NCI-H2171 (cell line): ENCODE results near the gene PDE7B.

Source experiments
- DNase-seq: peaks from one replicate; lab custom pipeline; 2025; lab: John Stamatoyannopoulos, UW

Gene PDE7B

DNA sequence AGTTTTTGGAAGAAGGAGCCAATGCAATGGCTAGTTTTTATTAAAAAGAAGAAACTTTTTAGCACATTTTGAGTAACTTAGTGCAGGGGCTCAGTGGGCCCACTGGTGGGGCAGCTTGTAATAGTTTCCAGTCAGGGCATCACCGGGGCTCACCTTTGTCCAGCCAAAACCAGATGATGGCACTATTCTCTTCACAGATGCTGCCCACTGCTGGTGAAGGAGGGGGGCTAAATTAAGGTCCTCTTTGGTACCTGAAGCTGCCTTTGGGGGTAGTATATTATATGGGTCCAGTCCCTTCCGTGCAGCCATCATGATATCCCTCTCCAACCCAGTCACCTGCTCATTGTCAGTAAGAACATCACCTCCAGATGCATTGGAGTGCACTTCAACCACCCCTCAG is 182.9 kb downstream of the PDE7B start:
- no peak for DNase-seq

DNA sequence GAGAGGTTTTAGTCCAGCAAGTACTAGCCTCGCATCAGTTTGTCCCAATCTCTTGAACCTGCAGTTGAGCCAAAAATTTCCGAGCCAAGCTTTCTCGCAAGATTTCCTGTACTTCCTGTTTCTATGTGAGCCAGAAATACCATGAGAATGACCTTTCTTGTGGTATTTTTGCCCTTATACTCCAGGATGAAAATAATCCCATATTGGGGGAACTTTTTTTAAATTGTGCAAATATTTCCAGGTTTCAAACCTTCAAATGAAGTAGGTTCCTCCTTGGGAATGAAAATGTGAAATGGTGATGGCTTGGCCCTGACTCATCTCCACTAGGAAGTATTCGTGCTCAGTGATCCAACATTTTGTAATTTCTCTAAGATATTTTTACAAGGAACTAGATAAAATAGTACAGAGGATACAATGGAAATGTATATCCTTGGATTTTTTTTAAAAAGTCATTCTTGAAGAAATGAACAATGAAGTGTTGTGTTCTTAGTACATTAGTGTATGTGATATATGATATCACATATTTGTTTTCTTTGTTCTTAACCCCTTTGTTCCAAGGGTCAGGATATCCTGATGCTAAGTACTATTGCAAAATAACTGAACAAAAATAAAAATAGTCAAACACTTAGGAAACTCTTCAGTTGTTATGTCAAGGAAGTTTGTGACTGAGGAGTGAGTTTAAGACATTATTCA is 184.0 kb downstream of the PDE7B start:
- DNase-seq: no peak

DNA sequence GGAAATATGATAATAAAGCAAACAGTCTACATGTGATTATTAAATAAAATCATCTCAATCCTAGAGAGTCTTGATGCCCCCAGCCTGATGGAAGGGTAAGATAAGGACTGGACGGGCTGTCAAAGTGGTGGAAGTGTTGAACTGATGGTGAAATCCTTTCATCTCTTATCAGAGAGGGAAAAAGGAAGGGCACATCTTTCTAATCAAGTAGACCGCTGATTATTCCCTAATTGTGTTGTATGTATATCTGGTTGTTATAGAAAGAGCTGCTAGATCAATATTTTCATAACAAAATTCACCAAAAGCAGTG is 184.5 kb downstream of the PDE7B start:
- no peak for DNase-seq

DNA sequence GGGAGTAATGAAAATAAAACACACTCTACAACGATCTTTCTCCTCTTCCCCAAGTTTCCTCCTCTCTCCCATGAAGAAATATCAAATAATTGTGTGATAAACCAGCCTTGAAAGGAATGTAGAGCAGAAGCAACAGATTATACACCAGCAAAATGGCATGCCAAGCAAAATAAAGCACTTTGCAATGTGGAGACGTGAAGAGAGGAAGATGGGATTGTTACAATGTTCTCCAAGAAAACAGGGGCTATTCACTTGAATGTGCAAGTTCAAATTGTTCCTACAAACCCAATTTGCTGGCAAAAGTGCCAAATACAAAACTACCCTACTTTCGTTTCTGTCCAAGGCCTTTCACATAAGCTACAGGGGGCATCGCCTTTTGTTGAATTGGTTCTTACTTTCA is 185.1 kb downstream of the PDE7B start:
- DNase-seq: no peak

DNA sequence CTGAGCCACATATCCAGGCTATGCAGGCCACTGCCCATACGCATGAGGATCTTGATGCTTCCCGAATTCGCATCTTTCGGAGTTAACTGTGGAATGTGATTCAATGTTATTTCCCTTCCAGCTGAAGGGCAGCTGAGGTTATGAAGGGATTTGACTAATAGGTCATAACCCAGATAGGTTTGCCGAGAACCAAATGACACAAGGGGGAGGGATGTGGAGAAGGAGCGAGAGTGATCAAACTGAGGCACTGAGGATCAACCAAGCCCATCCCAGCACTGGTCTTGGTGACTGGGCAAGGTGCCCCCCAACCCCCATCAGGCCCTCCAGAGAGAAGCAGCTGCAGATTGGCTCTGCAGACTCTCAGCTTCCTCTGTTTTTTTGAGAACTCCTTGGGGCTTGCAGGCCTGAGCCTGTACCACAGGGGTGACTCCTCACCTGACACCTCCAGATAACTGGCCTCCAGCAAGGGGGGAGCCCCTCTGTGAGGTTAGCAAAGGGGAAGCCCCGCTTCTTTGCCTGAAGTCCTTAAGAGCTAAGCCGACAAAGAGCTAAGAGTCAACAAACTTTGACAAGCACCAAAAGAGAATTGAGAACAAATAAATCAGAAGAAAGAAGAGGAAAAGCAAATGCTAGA is 185.9 kb downstream of the PDE7B start:
- no peak for DNase-seq

DNA sequence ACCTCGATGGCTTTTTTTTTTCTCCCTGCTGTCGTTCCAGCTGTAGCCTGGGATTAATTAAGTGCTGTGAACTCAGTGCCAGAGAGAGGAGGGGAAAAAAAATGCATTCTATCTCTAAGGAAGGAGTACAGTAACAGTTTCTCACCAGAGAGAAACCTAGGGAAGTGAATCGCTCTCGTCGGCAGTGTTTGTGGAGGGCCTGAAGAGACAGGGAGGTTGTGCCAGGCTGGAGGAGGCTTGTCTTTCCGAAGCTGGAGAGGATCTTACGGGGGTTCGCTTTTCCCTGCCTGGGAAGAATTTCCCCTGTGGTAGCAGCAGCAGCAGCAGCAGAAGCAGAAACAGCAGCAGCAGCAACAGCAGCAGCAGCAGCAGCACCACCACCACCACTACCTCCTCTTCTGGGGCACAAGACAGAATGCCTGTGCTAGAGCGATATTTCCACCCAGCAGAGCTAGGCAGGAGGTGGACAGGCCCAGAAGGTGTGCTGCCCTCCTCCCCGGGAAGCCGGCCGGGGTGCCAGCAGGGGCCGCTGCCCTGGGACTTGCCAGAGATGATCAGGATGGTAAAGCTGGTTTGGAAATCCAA is 186.5 kb downstream of the PDE7B start:
- DNase-seq: no peak

DNA sequence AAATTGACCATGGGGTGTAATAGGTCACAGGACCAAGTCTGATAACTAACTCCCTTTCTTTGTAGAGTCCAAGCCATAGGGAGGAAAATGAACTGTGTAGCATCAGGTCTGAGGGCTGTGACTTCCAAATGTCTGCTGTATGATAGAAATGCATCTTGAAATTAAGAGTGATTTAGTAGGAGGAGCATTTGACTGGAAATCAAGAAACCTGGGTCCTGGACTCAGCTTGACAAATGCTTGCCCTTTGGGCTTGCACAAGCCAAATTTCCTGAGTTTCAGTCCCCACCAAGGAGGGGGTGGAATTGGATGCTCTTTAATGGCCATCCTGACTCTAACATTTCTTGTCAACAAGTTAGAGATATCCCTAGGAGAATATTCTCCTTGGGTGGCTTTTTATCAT is 187.0 kb downstream of the PDE7B start:
- no peak for DNase-seq

DNA sequence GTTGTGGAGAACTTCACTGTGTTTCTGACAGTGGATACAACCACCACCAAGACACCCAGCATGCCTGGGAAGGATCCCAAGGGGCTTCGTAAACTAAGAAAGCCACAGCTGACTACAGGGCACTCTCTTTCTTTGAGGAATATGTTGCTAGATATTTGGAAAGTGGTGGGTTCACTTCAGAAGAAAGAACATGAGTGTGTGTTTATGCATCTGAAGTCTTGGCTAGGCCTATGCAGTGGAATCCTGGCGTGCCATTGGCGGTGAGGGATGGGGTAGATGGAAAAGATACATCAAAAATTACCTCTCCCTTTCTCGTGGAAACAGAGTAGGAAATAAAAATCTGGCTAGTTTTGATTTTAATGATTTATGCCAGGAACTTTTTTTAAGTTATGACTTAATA is 187.7 kb downstream of the PDE7B start:
- no peak for DNase-seq

DNA sequence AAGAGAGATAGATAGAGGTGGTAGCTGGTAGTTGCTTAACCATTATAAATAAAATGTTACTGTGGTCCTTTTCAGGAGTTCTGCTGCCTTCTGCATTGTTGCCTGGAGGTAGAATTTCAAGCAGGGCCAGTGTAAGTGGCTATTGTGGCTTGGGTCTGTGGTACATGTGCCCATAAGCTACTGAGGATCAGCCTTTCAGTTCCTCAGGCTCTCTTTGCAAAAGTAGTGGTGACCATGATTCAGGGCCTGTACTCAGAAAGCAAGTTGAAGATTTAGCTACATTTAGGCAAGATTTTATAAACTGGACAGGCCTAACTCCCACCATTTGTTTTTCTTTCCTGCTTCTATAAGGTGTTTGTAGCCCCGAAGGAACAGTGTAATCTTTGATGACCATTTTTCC is 199.0 kb downstream of the PDE7B start:
- no peak for DNase-seq

DNA sequence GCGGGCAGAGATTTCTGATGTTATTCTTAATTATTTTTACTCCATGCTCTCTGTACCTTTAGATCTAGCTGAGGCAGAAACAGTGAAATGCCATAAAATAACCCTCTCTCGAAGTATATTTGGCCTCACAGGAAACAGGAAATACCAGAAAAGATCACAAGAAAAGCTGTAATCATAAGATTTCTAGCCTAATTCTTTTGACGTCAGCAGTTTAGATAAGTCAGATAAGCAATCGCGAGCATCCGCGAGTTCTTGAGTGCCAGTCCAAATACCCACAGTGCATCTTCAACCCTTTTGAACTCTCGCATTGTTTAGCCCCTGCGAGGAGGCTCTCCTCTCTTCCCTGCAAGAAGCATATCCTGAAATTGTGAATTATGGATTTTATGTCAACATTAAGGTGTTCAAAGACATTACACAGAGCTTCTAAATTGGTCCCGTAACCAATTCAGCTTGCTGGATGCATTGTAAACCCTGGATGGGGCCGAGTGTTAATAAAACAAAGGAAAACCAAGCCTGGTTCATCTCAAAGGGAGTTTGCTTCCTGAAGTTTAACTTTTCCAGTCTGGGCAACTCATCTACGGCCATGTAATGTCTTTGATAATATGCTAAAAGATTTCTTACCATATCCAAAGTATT is 199.8 kb downstream of the PDE7B start:
- no peak for DNase-seq

DNA sequence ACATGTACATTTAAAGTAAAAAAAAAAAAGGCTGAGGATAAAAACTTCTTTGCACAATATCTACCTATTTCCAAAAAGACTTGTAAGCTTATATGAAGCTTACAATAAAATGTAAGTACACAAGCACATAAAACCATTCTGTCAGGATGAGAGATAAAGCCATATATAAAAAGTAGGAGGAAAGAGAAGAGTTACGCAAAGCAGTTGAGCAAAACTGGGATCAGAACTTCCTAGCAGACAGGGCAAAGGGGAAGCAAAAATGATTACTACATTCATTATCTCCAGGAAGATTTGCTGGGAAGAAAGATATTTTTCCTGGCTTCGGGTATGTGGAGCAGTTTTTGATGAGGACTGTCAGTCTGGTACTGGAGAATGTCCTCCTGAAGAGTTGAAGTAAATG is 200.5 kb downstream of the PDE7B start:
- DNase-seq: no peak

DNA sequence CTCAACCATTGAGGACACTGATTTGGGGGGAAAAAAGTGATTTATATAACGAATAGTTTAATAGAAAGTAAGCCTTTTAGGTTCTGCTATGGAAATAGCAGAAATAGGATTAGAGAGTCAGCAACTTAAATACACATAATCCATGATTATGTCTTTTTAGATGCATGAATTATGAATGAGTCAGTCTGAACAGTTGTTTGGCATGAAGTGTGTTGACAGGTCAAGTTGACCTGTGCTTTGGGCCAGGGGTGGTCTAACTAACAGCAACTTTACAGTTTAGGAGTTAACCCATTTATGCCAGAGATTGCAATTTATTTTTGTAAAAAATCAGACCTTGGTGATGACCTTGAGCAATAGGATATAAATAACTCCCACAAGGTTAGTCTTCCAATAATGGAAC is 207.4 kb downstream of the PDE7B start:
- no peak for DNase-seq

DNA sequence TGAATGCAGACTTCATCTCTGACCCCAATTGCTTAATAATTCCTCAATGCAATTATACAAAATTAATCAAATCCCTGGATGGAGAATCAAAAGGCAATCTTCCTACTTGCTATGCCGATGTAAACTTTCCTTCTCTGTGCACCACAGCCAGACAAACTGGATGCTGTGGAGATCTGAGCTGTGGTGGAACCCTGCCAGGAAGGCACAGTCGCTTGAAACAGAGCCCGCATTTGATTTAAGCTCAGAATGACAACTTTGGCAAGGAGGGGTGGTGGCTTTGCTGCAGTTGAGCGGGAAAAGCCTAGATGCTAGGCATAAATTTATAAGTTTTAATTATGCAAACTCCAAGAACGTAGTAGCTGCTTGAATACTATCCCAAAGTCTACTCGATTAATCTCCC is 207.8 kb downstream of the PDE7B start:
- DNase-seq: no peak

DNA sequence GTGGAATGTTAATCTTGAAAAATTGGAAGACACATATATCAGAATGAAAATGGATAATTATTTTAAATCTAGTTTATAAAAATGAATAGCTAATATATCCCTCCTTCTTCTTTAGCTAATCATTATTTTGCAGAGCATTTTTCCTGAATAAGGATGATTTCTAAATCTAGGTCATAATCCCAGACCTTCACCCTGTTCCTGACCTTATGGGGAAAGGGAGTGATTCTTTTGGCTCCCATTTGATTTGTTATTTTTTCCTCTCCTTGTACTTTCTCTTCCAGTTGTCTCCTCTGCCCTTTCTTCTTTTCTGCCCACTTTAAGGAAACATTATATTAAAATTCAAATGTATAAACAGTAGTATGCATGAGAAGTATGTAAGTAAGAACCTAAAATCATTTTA is 208.6 kb downstream of the PDE7B start:
- DNase-seq: no peak

DNA sequence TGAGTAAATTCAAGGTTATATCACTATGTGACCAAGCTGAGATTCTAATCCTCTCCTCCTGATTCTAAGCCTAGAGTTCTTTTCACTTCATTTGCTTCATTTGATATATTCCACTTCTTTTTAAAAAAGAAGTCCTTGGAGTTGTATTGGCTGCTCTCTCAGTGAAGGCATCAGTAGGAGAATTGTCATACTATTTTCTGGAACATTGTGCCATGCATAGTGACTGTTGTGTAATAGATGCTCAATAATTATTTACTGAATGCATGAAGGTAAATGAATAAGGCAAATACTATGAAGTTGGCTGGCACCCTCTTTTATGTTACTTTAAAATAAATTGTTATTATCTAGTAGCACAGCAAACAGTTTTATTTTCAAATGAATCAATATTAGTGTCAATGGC is 209.3 kb downstream of the PDE7B start:
- no peak for DNase-seq

DNA sequence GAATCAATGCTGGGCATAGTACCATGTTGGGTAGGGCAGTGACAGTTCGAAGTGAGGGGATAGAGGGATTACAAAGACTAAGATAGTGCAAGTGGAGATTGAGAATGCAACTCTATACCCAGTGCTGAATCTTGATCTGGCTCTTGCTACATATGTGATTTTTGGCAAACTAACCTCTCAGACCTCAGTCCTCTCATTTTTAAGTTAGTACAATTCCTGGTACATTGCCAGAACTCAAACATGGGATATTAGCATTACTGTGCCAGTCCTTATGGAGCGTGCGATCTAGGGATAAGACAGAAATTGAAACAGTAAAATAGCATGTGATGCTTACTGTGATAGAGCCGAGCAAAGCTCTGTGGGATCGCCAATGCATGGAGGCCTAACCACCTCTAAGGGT is 210.2 kb downstream of the PDE7B start:
- no peak for DNase-seq

DNA sequence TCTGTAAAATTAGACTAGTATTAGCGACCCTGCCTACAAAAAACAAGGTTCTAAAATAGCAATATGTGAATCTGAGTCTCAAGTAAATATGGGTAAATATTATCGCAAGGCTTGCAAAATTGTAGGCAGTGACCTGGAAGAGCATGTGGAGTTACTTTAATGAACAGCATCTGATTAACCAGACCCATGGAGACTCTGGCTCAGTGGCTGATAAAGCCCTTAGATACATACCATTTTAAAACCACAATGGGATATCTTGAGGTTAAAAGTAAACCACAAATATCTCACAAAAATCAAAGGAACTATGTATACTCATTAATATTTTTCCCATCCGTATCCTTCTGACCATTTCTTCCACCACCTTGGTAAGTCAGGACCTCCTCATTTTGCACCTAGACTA is 211.6 kb downstream of the PDE7B start:
- no peak for DNase-seq

DNA sequence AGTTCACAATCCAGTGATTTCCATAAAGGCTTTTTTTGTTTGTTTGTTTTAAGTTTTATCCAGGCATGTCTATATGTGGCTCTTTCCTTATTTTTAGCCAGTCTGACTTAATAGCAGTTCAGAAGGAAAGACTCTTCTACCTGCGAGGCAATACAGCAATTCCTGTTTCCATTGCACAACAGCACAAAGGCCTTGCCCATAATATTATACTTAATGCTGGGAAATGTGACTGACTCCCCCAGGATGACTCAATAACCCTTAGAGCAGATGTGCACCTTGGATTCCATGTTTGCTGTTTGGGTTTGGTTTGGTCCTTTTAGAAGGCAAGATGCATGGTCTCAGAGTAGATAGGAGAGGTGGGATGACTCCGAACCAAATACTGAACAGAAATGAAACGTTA is 214.5 kb downstream of the PDE7B start:
- DNase-seq: no peak

DNA sequence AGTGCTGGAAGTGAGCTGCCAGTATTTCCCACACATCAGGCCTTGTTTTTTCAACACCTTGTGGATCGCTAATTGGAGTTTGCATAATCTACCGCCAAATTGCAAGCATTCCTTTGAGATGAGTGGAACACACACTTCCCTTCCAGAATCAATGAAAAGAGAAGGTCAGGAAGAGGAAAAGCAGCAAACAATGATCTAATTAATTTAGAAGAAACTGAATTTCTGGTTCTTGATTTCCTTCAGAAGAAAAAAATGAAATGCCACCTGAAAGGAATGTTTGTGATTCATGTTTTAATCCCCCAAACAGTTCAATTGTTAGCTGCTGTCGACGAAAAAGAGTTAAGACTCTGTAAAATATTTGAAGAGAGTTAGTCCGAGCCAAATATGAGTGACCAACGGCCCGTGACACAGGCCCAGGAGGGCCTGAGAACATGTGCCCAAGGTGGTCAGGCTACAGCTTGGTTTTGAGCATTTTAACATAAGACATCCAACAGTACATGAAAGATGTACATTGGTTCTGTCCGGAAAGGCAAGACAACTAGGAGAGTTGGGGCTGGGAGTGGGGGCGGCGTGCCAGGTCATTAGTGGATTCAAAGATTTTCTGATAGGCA is 216.3 kb downstream of the PDE7B start:
- DNase-seq: no peak

DNA sequence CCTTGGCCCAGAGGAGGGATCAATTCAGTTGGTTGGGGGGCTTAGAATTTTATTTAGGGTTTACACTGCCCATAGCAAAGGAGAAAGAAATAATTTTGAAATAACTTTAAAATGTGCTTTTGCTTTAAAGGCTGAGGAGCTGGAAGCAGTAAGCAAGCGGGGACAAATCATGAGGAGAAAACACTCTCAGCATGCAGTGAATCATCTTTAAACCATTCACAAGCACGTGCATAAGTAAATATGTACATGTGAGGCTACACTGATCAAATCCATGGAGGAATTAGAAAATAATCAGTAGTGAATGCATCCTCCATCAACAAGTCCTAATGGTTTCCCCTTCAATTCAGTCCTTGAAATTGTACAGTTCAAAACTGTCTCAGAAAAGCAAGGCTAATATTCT is 217.6 kb downstream of the PDE7B start:
- DNase-seq: no peak

DNA sequence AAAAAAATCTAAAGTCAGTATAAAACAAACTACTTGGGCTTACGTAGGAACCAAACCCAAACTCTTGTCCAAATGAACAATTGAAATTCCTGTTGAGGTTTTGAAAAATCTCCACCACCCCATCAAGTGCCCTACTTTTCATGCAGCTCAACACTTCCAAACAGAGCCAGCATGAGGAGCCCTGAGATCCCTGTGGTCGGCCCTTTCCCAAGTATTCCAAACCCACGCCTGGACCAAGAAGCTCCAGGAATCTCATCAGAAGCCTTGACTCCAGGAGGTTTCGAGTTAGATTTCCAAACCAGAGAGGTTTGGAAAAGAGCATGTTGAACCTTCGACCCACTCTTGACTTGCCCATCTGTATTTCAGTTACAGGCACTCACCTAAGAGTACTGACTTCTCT is 219.3 kb downstream of the PDE7B start:
- no peak for DNase-seq

DNA sequence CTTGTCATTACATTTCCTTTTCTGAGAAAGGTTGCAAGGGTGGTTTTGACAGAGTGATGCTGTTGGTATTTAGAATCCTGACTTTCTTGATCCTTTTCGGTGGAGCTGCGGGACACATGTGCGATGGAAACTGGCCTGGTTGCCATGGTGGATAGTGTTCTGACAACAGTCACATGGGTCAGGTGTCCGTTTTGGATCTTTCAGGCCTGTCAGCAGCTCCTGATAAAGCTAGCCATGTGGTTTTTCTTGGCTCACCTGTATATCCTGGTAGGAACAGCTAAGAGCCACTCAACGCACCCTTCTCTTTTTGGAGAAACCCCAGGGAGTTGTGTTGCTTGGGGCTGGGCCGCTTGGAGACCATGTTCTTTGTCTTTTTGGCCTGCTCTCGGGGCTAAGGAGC is 221.2 kb downstream of the PDE7B start:
- DNase-seq: no peak

DNA sequence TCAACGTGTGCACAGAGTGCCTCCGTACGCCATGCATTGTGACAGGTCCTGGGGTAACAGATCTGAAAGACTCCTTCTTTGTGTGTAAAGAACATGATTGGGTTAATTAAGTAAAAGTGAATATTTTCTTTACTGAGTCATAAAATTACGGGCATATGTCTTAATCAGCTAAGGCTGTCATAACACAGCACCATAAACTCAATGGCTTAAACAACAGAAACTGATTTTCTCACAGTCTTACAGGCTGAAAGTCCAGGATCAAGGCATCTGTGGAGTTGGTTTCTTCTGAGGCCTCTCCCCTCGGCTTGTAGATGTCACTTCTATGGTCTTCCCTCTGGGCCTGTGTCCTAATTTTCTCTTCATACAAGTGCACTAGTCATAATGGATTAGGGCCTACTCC is 221.7 kb downstream of the PDE7B start:
- DNase-seq: no peak
